ENCODE results near the gene MAD1L1. TPM values are rescaled to one million over a fixed set of nuclear protein-coding genes. Genes with fewer than 3 reads are reported as not detected.

Gene MAD1L1
- total and polyA plus RNA-seq, 4 donors, result 12.8 to 20.7 (median 16.5) TPM

GRCh38 chr7:2209146-2209960 lies 23.4 kb downstream of the MAD1L1 start:
- Histone ChIP-seq H3K9ac (ENCODE audit: low read depth in 1 of 2, low read length in 2 of 2) (no peak overlapping the region), H3K4me1 (ENCODE audit: control insufficient read depth in 4 of 4, insufficient read depth in 4 of 4, low read length in 3 of 4) (no peaks in the 10 kb centered on the region), H3K36me3 (ENCODE audit: control insufficient read depth in 4 of 4, insufficient read depth in 3 of 4, low read depth in 1 of 4, low read length in 3 of 4) (peaks cover 1 to 41% (median 13%) of the 10 kb centered on the region in 4 donors), H3K27me3 (ENCODE audit: control insufficient read depth in 4 of 4, insufficient read depth in 4 of 4, low read length in 3 of 4) (no peaks in the 10 kb centered on the region), H3K9me3 (ENCODE audit: control insufficient read depth in 4 of 4, low read length in 3 of 4) (no peaks in the 10 kb centered on the region), H3K4me3 (ENCODE audit: low read depth in 1 of 3, low read length in 3 of 3) (no peak overlapping the region), H3K27ac (ENCODE audit: low read depth in 1 of 2, low read length in 2 of 2) (no peak overlapping the region)
- TF ChIP-seq TAF1 (conservative IDR thresholded peaks at IDR 0.05), result no peak
- peak; percentile 79 to 90 for TF ChIP-seq RAD21 (IDR thresholded peaks at IDR 0.05)
- no peak for TF ChIP-seq GABPA (IDR thresholded peaks at IDR 0.05 in 1 of 2, conservative IDR thresholded peaks at IDR 0.05 in 1 of 2)
- TF ChIP-seq SP1 (IDR thresholded peaks at IDR 0.05), result no peak
- TF ChIP-seq FOXA2 (IDR thresholded peaks at IDR 0.05), result no peak
- TF ChIP-seq, protein P1, sequence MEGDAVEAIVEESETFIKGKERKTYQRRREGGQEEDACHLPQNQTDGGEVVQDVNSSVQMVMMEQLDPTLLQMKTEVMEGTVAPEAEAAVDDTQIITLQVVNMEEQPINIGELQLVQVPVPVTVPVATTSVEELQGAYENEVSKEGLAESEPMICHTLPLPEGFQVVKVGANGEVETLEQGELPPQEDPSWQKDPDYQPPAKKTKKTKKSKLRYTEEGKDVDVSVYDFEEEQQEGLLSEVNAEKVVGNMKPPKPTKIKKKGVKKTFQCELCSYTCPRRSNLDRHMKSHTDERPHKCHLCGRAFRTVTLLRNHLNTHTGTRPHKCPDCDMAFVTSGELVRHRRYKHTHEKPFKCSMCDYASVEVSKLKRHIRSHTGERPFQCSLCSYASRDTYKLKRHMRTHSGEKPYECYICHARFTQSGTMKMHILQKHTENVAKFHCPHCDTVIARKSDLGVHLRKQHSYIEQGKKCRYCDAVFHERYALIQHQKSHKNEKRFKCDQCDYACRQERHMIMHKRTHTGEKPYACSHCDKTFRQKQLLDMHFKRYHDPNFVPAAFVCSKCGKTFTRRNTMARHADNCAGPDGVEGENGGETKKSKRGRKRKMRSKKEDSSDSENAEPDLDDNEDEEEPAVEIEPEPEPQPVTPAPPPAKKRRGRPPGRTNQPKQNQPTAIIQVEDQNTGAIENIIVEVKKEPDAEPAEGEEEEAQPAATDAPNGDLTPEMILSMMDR (IDR thresholded peaks at IDR 0.05; ENCODE audit: low read depth, low read length, missing input control), result peak; percentile 62
- TF ChIP-seq HNF4A (conservative IDR thresholded peaks at IDR 0.05), result no peak
- WGBS, result 67% methylated on average over 21 of the region's 21 CpGs
- DNase-seq (ENCODE audit: low spot score), result peak; percentile 75

GRCh38 chr7:2208712-2209111 lies 24.0 kb downstream of the MAD1L1 start:
- Histone ChIP-seq H3K36me3 (ENCODE audit: control insufficient read depth in 4 of 4, insufficient read depth in 3 of 4, low read depth in 1 of 4, low read length in 3 of 4) (peaks cover 0 to 37% (median 12%) of the 10 kb centered on the region in 4 donors), H3K9ac (ENCODE audit: low read depth in 1 of 2, low read length in 2 of 2) (no peak overlapping the region), H3K4me1 (ENCODE audit: control insufficient read depth in 4 of 4, insufficient read depth in 4 of 4, low read length in 3 of 4) (no peaks in the 10 kb centered on the region), H3K4me3 (ENCODE audit: low read depth in 1 of 3, low read length in 3 of 3) (no peak overlapping the region), H3K9me3 (ENCODE audit: control insufficient read depth in 4 of 4, low read length in 3 of 4) (no peaks in the 10 kb centered on the region), H3K27me3 (ENCODE audit: control insufficient read depth in 4 of 4, insufficient read depth in 4 of 4, low read length in 3 of 4) (no peaks in the 10 kb centered on the region), H3K27ac (ENCODE audit: low read depth in 1 of 2, low read length in 2 of 2) (no peak overlapping the region)
- DNase-seq (ENCODE audit: low spot score), result no peak
- WGBS, result 94% methylated on average over 16 of the region's 16 CpGs
- TF ChIP-seq YY1 (IDR thresholded peaks at IDR 0.05) (no peak), HNF4A (conservative IDR thresholded peaks at IDR 0.05) (no peak), FOXA1 (IDR thresholded peaks at IDR 0.05) (no peak), JUND (IDR thresholded peaks at IDR 0.05) (no peak), NR2F2 (IDR thresholded peaks at IDR 0.05) (no peak), MAX (IDR thresholded peaks at IDR 0.05) (no peak), SP1 (IDR thresholded peaks at IDR 0.05) (no peak), GABPA (IDR thresholded peaks at IDR 0.05 in 1 of 2, conservative IDR thresholded peaks at IDR 0.05 in 1 of 2) (no peak), ZBTB33 (IDR thresholded peaks at IDR 0.05) (no peak), TAF1 (conservative IDR thresholded peaks at IDR 0.05) (no peak), HNF4G (IDR thresholded peaks at IDR 0.05) (no peak), RXRA (IDR thresholded peaks at IDR 0.05) (no peak), FOXA2 (IDR thresholded peaks at IDR 0.05) (no peak), EGR1 (IDR thresholded peaks at IDR 0.05; ENCODE audit: low read depth in 2 of 2) (no peak), RAD21 (IDR thresholded peaks at IDR 0.05) (no peak)
- TF ChIP-seq, protein P1 (IDR thresholded peaks at IDR 0.05; ENCODE audit: low read depth, low read length, missing input control), result no peak
- TF ChIP-seq, protein P2, sequence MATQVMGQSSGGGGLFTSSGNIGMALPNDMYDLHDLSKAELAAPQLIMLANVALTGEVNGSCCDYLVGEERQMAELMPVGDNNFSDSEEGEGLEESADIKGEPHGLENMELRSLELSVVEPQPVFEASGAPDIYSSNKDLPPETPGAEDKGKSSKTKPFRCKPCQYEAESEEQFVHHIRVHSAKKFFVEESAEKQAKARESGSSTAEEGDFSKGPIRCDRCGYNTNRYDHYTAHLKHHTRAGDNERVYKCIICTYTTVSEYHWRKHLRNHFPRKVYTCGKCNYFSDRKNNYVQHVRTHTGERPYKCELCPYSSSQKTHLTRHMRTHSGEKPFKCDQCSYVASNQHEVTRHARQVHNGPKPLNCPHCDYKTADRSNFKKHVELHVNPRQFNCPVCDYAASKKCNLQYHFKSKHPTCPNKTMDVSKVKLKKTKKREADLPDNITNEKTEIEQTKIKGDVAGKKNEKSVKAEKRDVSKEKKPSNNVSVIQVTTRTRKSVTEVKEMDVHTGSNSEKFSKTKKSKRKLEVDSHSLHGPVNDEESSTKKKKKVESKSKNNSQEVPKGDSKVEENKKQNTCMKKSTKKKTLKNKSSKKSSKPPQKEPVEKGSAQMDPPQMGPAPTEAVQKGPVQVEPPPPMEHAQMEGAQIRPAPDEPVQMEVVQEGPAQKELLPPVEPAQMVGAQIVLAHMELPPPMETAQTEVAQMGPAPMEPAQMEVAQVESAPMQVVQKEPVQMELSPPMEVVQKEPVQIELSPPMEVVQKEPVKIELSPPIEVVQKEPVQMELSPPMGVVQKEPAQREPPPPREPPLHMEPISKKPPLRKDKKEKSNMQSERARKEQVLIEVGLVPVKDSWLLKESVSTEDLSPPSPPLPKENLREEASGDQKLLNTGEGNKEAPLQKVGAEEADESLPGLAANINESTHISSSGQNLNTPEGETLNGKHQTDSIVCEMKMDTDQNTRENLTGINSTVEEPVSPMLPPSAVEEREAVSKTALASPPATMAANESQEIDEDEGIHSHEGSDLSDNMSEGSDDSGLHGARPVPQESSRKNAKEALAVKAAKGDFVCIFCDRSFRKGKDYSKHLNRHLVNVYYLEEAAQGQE (IDR thresholded peaks at IDR 0.05), result no peak
- TF ChIP-seq, protein P3, sequence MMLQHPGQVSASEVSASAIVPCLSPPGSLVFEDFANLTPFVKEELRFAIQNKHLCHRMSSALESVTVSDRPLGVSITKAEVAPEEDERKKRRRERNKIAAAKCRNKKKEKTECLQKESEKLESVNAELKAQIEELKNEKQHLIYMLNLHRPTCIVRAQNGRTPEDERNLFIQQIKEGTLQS (IDR thresholded peaks at IDR 0.05), result no peak
